NK-92 (cell line): Measurements from ENCODE around the gene RHEB.

Experiments
- DNase-seq: peaks from one replicate; lab custom pipeline; 2025; ENCODE audit not compliant: unreplicated experiment; lab: John Stamatoyannopoulos, UW

Gene RHEB

DNA sequence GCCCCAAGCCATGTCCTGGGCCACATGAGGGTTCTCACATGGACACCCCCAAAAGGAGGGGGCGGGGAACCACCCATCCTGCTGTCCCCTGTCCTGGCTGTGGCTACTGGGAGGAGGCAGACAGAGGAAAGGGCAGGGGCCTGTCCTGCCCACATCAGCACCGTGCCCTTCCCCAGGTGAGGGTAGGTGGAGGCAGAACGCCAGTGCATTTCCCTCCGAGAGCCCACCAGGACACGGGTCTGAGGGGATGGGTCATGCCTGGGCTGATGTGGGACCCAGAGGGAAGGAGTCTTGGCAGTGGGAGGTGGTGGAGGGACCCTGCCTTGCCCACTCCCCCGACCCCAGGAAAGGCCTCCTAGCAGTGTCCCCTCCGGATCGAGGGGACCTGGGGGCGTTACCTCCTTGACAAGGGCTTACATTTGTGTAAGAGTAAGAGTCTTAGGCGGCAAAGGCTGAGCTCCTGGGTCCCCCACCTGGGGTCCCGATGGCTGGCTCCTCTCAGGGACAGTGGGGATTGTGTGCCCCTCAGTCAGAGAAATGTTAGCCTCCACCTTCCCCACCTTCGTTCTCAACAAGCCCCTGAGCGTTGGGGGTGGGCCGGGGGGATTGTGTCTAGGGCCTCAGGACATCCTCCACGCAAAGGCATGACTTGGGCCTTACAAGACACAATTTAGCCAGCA, 85.8 kb downstream of the RHEB start:
- no peak for DNase-seq

- DNase-seq, result no peak
Observed at GRCh38 chr7:151432658-151433521, 86.8 kb downstream of the RHEB start.

DNA sequence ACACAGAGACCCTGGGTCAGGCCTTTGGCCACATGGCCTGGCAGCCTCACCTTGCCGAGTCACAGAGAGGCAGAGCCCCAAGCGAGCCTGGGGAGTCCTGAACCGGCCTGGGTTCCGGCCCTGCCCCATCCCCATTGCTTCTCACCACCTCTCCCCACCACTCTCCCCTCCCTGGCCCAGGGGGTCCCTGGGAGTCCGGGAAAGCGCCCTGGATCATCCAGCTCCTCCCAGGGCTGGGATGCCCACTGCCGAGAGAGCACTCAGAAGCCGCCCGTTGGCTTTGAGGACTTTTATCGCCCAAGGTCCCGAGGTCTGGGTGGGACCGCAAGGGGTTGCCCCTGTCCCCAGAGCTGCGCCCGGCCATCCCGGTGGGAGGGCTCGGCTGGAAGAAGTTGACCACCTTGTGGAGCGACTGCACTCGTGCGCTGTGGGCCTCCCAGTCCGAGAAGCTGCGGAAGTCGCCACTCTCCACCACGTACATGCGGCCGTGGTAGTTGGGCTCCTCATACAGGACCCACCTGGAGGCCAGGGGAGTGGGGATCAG, 87.9 kb downstream of the RHEB start:
- no peak for DNase-seq

- no peak for DNase-seq
Observed at GRCh38 chr7:151431281-151431767, 88.4 kb downstream of the RHEB start.

GRCh38 chr7:151430391-151431205, 89.1 kb downstream of the RHEB start:
- no peak for DNase-seq

DNA sequence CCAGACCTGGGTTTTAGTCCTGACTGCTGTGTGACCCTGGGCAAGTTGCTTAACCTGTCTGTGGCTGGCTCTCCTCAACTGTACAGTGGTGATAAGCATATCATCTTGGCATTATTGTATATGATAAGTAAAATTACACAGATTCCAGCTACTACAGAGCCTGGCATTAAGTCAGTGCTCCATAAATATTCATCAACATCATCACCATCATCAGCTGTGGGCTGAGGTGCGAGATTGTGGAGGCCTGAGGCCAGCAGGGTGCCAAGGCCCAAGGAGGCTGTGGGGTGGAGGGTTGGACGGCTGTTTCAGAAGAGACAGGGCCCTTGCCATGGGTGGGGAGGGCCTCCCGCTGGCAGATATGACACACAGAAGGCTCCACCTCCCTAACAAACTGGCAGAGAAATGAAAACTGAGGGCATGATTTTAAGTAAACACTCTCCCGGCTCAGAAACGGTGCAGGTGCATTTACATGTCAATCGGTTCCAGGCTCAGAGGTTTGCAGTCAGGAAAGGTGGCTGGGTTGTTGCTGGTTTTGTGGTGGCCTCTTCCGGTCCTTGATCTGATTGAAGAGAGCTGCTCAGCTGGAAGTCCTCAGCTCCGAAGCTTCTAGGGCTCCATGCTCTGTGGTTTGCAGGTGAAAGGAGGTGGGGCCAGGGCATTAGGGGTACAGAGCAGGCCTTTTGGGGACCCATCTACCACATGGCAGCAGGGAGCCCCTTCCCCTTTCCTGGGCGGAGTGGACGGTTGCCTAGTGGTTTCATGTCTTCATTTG, 89.9 kb downstream of the RHEB start:
- DNase-seq, result no peak

- no peak for DNase-seq
Observed at GRCh38 chr7:151429237-151429559, 90.5 kb downstream of the RHEB start.

GRCh38 chr7:151428378-151429236, 91.1 kb downstream of the RHEB start:
- DNase-seq, result no peak

DNA sequence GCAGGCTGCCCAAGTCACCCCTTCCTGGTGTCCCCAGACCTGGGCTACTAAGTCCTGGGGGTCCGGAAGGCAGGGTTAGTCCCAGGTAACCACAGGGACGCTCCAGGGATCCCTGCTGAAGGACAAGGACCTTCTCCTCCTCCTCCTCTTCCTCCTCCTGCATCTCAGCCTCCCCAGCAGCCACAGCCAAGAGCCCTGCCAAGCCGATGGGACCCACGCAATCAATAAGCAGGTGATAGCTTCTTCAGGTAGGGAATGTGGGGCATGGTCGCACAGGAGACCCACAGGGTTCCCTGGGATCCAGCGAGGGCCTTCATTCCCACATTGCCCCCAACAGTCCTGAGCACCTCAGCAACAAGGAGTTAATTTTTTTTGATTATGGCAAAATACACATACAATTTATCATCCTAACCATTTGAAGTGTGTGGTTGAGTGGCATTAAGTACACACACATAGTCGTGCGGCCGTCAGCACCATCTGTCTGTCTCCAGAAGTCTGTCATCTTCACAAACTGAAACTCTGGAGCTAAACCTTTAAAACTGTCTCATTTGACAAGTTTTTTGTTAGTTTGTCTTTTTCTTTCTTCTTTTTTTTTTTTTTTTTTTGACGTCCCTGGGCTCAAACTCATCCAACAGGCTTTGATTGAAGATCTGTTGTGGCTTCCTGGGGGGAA, 91.9 kb downstream of the RHEB start:
- DNase-seq, result no peak

DNA sequence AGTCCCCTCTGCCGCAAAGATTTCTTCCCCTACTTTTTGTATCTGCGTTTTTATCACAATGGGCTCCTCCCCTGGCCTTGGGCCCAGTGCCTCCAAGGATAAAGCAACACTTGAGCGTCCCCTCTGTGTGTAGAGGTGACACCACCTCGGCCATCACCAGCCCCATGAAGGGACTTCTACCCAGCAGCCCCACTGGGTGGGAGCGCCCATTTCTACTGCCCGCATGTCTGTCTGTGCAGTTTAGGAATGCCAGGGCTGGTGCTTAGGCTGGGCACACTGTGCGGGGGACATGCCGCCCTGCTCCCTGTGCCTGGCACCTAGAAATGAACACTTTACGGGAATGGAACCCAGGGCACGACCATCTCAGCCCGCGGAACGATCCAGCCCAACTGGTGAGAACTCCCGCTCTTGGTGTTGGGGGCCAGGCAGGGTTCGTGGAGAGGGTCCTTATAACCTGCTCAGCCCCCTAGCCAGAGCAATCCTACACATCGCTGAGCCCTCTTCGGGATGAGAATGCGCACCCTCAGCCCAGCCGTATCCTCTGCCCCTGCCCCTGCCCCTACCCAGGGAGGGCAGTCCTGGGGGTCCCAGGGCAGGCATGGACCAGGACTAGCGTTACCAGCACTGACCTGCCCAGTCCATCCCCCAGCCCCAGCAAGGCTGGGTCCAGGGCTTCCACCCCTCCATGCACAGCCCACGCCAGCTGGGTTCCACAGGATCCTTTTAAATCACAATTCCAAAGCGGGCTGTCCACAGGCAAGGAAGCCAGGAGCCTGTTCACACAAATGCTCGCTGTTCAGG, 92.6 kb downstream of the RHEB start:
- no peak for DNase-seq

DNA sequence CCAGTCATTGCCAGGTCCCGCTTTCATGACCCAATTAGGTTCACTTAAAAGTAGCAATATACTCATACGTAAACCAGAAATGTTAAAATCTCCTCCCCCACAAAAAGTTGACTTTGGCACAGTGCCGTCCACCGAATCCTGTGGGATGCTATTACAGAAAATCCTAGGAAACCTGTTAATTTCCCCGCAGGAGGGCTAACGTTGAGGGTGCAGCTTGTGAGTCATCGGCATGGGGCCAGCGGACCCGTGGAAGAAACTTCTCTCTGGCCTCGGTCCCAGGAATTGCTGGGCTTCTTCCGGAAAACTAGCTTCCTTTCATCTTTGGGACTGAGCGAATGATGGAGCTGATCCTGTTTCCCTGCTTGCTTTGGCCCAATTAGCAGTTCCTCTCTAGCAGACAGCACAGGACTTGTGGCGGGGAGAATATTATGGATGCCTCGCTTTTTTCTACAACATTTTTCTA, 93.2 kb downstream of the RHEB start:
- no peak for DNase-seq

GRCh38 chr7:151425670-151426440, 93.8 kb downstream of the RHEB start:
- no peak for DNase-seq

GRCh38 chr7:151424799-151425198, 94.9 kb downstream of the RHEB start:
- DNase-seq, result no peak

- DNase-seq, result no peak
Observed at GRCh38 chr7:151423936-151424335, 95.8 kb downstream of the RHEB start.

DNA sequence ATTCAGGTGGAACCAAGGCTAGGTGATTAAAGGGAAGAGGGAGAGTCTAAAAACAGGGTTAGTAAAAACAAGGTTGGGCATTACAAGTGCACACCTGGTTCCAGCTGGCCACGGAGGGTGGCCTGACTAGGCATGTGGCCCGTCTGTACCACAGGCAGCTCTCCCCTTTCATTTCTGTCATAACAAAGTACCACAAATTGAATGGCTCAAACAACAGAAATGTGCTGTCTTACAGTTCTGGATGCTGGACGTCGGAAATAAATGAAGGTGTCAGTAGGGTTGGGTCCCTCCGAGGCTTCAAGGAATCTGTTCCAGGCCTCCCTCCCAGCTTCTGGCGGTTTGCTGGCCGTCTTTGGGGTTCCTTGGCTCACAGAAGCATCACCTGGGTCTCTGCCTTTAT, 96.5 kb downstream of the RHEB start:
- DNase-seq, result no peak

DNA sequence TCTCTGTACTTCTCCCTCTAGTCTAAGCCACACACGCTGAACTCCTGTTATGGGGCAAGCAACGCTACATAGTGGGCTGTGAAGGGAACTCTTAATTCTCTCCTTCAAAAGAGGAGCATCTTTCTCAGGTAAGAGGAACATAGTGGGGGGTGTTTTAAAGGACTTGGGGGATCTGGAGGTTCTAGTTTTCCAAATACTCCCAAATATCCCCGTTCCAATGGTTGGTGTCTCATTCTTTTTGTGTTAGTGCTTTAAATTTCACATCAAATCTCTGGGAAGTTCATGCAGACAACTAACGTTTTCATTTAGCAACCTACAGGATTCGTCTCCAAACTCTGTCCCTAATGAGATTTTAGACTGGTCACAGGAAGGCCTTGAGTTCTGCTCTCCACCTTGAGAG, 97.5 kb downstream of the RHEB start:
- no peak for DNase-seq

GRCh38 chr7:151420144-151420543, 99.6 kb downstream of the RHEB start:
- no peak for DNase-seq
